GM21390 (cell line): ENCODE results near the gene RICTOR.
A peak's percentile ranks its signal among the peaks of the same experiment; 100 is the strongest.

Source experiments
- ATAC-seq: cut with Tn5 transposase; IDR thresholded peaks from one replicate; pipeline ENCODE4 v1.9.1; 2021; ENCODE audit not compliant: unreplicated experiment

Gene RICTOR, protein sequence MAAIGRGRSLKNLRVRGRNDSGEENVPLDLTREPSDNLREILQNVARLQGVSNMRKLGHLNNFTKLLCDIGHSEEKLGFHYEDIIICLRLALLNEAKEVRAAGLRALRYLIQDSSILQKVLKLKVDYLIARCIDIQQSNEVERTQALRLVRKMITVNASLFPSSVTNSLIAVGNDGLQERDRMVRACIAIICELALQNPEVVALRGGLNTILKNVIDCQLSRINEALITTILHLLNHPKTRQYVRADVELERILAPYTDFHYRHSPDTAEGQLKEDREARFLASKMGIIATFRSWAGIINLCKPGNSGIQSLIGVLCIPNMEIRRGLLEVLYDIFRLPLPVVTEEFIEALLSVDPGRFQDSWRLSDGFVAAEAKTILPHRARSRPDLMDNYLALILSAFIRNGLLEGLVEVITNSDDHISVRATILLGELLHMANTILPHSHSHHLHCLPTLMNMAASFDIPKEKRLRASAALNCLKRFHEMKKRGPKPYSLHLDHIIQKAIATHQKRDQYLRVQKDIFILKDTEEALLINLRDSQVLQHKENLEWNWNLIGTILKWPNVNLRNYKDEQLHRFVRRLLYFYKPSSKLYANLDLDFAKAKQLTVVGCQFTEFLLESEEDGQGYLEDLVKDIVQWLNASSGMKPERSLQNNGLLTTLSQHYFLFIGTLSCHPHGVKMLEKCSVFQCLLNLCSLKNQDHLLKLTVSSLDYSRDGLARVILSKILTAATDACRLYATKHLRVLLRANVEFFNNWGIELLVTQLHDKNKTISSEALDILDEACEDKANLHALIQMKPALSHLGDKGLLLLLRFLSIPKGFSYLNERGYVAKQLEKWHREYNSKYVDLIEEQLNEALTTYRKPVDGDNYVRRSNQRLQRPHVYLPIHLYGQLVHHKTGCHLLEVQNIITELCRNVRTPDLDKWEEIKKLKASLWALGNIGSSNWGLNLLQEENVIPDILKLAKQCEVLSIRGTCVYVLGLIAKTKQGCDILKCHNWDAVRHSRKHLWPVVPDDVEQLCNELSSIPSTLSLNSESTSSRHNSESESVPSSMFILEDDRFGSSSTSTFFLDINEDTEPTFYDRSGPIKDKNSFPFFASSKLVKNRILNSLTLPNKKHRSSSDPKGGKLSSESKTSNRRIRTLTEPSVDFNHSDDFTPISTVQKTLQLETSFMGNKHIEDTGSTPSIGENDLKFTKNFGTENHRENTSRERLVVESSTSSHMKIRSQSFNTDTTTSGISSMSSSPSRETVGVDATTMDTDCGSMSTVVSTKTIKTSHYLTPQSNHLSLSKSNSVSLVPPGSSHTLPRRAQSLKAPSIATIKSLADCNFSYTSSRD (N-terminal part only)

DNA sequence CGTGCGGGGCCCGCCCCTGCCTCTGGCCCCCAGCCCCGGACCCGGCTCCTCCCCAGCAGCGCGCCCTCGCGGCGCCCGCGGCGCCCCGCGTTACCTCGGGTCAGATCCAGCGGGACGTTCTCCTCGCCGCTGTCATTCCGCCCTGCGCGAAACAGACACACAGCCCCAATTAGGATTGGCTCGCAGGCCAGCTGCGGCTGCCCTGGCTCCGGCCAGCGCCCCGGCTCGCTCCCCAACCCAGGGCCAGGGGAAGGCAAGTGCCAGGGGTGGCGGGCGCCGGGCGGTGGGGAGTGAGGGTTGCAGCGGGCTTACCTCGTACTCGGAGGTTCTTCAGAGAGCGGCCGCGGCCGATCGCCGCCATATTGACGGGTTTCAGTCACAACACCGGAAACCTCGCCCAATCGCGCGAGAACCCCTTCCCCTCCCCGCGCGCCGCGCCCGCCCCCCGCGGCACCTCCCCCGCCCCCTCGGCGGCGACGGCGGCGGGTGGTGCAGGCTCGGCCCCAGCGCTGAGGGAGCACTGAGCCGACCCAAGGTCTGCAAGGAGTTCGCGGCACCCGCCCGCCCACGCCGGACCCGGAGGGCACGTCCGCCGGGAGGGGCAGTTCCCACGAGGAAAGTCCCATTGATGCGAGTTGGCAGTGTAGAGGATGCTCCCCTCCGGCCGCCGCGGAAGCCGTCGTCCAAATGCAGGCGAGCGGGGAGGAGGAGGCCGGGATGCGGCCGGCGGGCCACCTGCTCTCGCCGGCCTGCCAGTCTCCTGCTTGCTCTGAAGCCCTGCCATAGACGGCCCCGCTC lies at the start of gene RICTOR:
TSS of gene RICTOR (minus strand) at position 383 of the 798 bp plus-strand sequence. CDS start at position 361, 22 bp downstream.
- peak; percentile 72 for ATAC-seq

DNA sequence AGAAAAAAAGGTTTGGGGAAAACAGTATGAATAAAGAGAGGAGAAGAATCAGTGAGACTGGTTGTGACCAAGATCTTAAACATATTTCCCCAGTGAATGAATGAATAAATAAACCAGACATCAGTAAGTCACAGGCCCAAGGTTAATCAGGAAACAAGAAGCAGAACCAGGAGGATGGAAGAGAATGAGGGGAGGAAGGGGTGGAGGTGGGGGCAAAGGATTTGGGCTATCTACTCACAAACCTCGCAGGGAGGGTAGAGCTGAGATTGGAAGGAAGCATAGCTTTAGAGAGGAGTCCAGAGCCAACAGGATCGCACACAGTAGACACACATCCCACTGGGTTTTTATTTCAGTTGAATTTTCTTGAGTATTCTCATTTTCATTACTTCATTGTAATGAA lies 47.7 kb upstream of the RICTOR start:
- ATAC-seq = no peak

DNA sequence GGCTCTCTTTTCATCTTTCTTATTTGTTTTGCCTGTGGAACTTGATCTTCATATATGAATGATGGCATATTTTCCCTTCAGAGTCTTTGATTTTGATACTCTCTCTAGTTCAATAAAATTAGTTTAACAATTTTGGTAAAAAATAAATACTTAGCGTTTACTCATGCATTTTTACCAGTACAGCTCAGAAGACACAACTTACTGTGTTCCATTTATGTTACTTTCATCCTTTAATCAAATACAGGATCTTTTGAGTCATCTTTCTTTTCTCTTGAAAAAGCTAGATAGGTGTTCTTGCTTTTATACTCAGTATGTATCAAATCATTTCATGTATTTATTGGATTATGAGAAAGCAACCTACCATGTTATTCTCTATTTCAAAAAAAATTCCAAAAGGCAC lies 47.1 kb upstream of the RICTOR start:
- no peak for ATAC-seq

DNA sequence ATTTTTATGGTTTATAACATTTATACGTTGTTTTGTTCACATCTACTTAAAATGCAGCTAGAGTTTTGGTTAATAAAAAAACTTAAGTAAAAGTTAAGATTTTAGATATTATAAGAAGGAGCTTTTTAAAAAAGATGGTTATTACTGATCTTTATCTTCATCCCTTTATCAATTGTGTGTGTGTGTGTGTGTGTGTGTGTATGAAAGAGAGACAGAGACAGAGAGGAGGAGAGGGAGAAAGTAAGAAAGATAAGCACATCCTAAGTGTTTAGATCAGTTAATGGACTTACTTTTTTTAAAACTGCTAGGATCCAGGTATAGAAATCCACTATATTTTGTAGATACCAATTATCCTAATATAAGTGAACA lies 45.8 kb upstream of the RICTOR start:
- no peak for ATAC-seq

DNA sequence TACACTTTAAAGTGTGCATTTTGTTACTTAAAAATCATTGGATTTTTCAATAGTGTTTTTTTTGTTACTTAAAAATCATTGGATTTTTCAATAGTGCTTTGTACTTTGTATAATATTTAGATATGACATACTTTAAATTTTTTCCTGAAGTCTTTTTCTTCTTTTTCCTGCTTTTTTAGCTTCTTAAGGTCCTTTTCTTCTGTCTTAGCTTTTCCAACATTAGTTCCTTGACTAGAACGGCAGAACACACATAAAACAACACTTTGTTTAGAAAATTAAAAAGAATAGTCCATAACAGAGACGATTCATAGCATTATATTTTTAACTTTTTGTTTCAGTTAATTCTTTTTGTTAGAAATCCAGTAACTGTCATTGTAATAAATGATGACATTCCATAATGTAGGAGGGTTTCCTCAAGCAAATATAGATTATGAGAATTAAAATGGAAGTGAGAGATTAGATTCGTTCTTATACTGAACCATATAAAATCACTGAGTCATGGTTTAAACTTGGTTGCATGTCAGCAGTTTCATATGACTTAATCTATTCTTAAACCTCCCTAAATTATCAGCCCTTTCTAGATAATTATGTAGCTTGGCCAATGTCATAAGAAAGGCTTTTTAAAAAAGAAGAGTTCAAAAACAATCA lies 45.3 kb upstream of the RICTOR start:
- no peak for ATAC-seq

DNA sequence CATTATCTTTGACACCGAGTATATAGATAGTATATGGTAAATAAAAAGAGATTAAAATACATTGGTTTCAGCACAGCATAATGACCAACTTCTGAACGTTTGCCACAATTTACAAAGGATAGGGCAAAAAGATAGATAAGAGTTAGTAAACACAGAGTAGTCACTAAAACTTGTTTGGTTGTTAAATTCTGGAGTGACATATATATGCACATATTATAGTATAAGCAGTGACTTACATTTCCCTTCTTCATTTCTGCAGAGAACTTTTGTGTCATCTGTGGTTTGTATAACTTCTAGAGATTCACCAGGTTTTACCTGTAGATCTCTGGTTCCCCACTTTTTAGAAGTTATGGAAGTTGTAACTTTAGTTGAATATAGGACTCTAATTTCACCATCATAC lies 44.4 kb upstream of the RICTOR start:
- ATAC-seq = no peak

DNA sequence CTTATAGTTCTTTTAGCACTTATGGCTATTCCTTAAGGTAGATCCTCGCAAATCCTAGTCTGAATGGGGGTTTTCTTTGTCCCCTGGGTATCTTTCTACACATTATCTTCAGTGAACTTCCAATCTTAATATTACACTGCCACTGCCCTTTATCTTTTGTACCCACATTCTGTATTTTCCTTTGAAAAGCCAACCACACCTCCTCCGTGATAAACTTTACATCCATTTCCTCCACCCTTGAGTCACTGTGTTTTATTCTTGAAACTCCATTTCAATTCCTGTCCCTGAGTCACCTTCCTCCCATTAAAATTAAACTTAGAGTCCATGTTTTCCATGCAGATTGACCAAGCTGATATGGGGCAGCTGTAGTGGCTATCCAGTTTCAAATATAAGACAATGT lies 43.2 kb upstream of the RICTOR start:
- no peak for ATAC-seq

DNA sequence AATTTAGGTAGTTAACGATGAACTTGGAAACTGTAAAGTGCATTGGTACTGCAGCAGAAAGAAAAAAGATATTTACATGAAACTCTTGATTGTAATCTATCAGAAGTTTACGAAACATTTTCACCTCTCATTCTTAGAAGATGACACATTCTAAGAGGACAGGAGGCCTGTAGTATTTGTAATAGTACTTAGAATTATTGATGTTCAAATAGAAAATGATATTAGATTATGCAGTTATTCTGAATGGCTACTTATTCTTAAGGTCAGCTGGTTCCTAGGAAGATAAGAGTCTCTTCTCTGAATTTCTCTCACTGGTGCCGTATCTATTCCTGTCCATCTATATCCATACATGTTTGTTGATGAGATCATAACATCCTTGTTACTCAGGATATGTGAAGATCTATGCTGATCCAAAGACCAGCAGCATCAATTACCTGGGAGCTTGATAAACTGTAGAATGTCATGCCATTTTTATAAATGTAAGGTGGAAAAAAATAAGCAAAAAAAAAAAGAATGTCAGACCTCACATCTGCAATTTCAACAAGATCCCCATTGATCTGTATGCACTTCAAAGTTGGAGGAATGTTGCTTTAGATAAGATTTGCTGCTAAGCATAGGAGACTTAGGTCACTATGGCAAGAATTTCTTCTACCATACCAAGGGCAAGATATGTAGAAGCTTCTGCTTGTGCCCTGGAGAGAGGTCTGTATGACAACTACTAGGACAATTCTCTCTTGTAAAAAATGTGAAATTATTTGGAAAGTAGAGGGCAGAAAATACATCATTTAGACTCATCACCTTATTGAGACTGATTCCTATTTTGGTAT lies 42.4 kb upstream of the RICTOR start:
- no peak for ATAC-seq

DNA sequence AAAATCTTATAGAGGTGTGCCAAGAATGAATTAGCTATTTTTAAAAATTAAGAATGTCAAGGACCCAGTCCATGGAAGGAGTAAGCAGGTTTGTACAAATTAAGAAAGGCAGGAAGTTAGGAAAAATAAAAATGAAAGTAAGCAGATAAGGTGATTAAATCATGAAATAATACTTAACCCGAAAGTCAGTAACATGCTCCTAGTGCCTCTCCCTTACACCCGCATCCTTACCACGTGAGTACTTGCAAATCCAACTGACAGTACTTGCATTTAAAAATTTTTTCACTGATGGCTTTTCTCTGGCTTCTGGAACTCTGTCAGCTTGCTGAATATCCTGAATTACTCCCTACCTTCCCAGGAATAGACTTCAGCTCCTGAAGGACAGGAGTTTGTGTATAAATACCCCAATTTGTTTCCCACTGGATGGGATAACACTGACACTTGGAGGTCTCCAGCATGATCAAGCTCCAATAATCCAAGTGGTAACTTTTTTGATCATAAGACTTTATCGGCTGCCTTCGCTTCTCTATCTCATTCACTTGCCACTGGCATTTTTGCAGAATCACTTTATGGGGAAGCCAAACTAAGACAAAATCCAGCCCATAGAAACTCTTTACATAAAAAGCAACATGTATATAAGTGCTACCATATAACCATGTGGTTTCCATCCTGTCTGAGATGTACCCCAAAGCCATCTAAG lies 41.6 kb upstream of the RICTOR start:
- ATAC-seq = no peak

DNA sequence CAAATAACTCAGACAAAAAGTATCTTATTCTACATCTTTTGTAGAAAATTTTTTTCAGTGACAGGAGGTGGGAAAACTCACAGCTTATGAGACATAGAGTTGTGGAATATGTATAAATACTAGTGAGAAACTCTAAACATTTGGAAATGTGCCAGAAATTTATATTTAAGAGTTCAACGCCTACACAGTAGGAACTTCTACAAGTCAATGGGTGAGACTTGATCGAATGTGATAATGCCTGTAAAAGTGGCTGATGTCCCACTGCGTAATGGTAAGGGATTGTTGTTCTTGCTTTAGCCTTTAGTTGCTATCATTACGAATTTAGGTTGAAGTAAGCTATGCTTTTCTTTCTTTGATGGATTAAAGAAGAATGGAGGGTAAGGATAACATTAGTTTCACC lies 40.0 kb upstream of the RICTOR start:
- ATAC-seq = no peak

DNA sequence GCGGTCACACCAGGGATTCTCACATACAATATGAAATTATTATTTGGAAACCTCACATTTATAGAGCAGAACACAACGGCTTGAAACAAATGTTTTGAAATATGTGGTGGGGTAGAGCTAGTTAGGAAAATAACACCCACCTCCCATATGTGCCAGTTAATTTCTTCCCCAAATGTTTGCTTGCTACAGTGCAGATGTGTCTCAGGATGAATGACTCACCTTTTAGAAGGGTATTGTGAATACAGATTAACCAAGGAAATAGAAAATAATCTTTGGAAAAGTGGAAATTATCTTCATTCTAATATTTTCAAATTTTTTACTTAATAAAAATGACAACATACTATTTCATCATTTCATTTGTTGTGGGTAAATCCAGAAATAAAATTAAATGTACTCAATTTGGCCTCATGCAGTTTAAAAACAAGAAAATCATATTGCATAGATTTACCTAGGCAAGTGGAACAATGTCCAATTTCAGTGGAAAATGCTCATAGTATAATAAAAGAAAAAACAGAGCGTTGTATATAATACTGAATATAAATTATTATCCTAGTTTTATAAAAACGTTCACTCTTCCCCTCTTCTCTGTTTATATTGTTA lies 39.3 kb upstream of the RICTOR start:
- ATAC-seq = no peak

DNA sequence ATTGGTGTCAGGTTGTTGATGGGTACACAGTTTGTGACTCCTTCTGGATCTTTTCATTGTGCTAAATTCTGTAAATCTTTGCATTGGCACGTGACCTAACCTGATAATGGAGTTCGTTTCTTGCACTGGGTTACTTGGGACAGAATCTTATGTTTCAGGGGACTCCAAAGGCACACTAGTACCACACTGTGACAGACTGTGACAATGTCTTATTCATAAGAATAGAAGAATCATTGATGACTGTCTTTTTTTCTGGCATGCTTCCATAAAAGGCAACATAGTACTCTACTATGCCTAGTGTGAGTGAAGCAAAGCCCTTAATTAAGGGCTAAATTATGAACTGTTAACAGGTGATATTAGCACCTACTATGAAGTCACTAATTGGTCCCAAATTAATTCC lies 35.4 kb upstream of the RICTOR start:
- no peak for ATAC-seq

DNA sequence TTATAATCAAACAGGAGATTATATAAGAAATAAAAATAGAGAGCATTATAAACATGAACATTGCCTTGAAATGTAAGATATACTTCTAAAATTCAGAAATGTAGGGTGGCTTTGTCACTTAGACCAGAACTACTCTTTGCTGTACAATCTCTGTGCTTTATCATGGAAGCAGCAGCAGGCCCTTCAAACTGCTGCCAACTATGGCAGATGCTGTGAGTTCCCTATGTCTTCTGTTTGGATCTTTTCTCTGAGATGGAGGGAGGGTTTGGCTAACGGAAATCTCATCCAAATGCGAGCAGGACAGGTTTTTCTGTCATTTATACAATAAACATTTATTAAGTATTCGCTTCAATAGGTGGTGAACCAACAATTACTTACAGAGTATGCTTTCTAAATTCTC lies 34.8 kb upstream of the RICTOR start:
- no peak for ATAC-seq

DNA sequence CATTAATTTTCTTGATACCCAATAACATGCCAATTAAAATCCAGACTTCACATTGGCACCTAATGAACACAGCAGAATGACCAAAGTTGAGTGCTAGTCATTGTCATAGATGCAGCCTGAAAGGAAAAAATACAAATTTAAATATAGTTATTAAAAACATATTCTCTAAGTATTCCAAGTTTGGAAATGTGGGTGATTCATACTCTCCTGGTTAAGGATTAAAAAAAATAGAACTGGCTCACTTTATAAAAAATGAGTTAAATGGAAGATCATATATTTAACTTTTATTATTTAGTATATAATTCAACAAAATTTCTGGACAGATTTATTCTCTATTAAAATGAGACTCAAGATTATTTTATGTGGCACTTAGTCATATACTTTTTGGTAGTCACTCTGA lies 33.2 kb upstream of the RICTOR start:
- no peak for ATAC-seq

DNA sequence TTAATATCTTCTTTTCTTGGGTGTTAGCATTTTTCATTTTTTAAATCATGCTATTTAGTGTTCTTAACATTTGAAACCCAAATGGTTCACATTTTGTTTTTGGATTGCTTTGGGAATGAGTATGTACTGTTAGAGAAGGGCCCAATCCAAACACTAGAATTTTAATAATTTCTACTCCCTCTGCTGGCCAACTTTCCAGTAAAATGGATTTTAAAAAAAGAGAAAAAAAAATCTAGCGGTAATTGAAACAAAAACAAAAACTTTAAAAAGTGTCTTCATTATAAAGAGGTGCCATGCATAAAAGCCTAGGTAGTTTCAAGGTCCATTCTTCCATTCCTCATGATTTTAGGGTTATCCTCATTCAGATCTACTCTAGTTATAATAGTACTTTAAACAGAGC lies 32.1 kb upstream of the RICTOR start:
- no peak for ATAC-seq

DNA sequence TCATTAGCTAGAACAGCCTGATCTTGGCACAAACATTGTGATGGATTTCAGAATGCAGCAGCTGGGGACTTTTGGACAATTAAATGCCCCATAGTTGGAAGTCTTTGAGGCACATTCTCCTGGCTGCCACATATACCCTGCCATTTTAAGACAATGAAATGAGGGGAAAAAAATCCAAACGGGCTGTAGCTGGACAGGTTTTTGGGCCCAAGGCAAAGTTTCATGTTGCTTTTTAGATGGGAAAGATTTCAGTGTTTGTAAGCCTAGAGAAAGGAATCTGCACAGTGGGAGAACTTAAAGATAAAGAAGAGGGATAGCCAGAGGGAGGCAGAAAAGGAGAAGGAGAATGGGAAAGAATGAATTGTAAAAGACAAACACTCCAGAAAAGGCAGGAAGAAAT lies 30.0 kb upstream of the RICTOR start:
- ATAC-seq = no peak

DNA sequence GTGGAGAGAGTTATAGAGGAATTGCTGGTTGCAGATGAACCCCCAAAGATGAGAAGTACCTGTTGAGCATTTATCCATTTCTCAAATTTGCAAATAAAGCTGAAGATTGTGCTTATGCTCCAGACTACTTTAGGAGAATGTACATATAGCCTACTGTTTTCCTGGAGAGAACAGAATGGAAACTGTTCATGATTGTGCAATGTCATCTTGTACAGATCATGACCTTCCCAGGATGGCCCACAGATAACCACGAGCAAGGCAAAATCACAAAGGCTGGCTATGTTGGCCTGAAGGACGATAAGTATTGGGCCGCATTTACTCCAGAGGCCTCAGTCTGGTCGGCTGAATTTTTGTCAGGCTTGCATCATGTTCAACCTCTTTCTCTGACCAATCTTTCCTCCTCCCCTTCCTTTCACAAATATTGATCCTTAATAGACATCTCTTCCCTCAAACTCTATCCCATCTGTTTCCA lies 28.5 kb upstream of the RICTOR start:
- ATAC-seq = no peak

DNA sequence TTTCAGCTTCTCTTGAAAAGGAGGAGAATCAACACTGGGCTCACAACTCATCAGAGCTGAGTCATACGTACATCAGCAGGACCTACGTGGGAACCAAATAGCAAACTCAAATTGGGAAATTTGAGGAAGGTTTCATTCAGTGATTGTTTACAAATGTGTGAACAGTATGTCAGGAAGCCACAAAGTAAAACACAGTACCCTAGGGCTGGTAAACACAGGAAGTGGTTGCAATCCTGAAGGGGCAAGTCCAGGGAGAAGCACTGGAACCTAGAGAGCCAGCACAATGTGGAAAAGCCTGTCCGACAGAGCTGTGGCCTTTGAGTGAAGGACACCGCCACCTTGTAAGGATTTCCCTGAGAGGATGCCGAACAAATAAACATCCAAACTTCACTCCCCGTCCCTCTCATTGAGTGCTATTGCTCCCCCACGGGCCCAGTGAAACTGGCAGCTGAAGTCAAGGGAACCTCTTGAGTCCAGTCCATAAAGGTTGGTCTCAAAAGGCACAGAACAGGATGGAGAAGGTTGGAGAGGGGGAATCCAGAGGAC lies 26.7 kb upstream of the RICTOR start:
- no peak for ATAC-seq
